HG03565 (cell line): Measurements from ENCODE around the gene DPP9.
A peak's percentile ranks its signal among the peaks of the same experiment; 100 is the strongest.
"Not testable (repeated sequence)": the region's sequence is repeated elsewhere in the genome, so short reads cannot be mapped to it uniquely, and the experiment has no call there.

ENCODE experiments used
- ATAC-seq: cut with Tn5 transposase; IDR thresholded peaks from one replicate; pipeline ENCODE4 v1.9.1; 2021; ENCODE audit warnings: mild to moderate bottlenecking, moderate library complexity; ENCODE audit not compliant: unreplicated experiment

The DPP9 gene

GRCh38 chr19:4723595-4724514, at the start of gene DPP9:
TSS of gene DPP9 (minus strand) at chr19:4723842. CDS start at chr19:4719906, 3,936 bp downstream.
- ATAC-seq = peak; percentile 85

GRCh38 chr19:4773047-4773640, 49.5 kb upstream of the DPP9 start:
- no peak for ATAC-seq

GRCh38 chr19:4772566-4772965, 48.9 kb upstream of the DPP9 start:
- ATAC-seq = no peak

- no peak for ATAC-seq
Measured at GRCh38 chr19:4768934-4769777, 45.5 kb upstream of the DPP9 start.

- ATAC-seq = no peak
Measured at GRCh38 chr19:4764393-4764660, 40.7 kb upstream of the DPP9 start.

- ATAC-seq = no peak
Measured at GRCh38 chr19:4763021-4763420, 39.4 kb upstream of the DPP9 start.

GRCh38 chr19:4760285-4760650, 36.6 kb upstream of the DPP9 start:
- ATAC-seq = no peak

GRCh38 chr19:4759388-4760284, 36.0 kb upstream of the DPP9 start:
- no peak for ATAC-seq

GRCh38 chr19:4758659-4759058, 35.0 kb upstream of the DPP9 start:
- no peak for ATAC-seq

- ATAC-seq = no peak
Measured at GRCh38 chr19:4758082-4758481, 34.4 kb upstream of the DPP9 start.

- no peak for ATAC-seq
Measured at GRCh38 chr19:4755459-4755858, 31.8 kb upstream of the DPP9 start.

GRCh38 chr19:4754248-4754647, 30.6 kb upstream of the DPP9 start:
- ATAC-seq = no peak

- no peak for ATAC-seq
Measured at GRCh38 chr19:4749870-4750590, 26.4 kb upstream of the DPP9 start.

GRCh38 chr19:4748589-4748988, 24.9 kb upstream of the DPP9 start:
- no peak for ATAC-seq

GRCh38 chr19:4748185-4748584, 24.5 kb upstream of the DPP9 start:
- no peak for ATAC-seq

- no peak for ATAC-seq
Measured at GRCh38 chr19:4745986-4746385, 22.3 kb upstream of the DPP9 start.

- ATAC-seq = not testable (repeated sequence)
Measured at GRCh38 chr19:4745175-4745574, 21.5 kb upstream of the DPP9 start.

GRCh38 chr19:4744451-4745174, 21.0 kb upstream of the DPP9 start:
- no peak for ATAC-seq
